SK-N-SH (cell line): ENCODE results near the gene GAS2L2. TPM values are rescaled to one million over a fixed set of nuclear protein-coding genes. Genes with fewer than 3 reads are reported as not detected.

ENCODE experiments used
- CTCF ChIA-PET: fragments of 300-600, 350-600 bp; formaldehyde crosslinking; extraction: SDS; loops from one replicate; lab custom pipeline; 2021; lab: Yijun Ruan, JAX
- POLR2A ChIA-PET: fragments of 350-600 bp; sonication (Branson Sonifier 250); formaldehyde crosslinking; extraction: SDS; loops from one replicate; lab custom pipeline; 2020; ENCODE audit warnings: antibody characterized with exemption, inconsistent platforms; lab: Yijun Ruan, JAX
- DNase-seq: peaks from one replicate; pipeline ENCODE4 v3.0.0; 2012
- H2AFZ ChIP-seq: fragments of 200-600 bp; sonication (generic); 2 replicates; pipeline ENCODE4 v1.8.1; 2016; ENCODE audit warnings: antibody characterized with exemption, mild to moderate bottlenecking, low read depth
- H3F3A ChIP-seq: fragments of 200-600 bp; sonication (generic); replicated peaks from 2 replicates; pipeline ENCODE3; 2016; ENCODE audit warnings: antibody characterized with exemption, mild to moderate bottlenecking; ENCODE audit not compliant: insufficient read depth
- H3K27ac ChIP-seq, 2 experiments: fragments of 200-500 bp in 1 of 2; fragments of 200-600 bp in 1 of 2; sonication (Bioruptor generic) in 1 of 2; sonication (generic), shearing (Covaris generic) in 1 of 2; 2 replicates each; pipeline versions ENCODE4 v1.5.1 to v1.6.1; 2014 to 2016; ENCODE audit warnings: low read depth in 2 of 2, inconsistent platforms in 1 of 2, low read length in 1 of 2, mild to moderate bottlenecking in 1 of 2, mixed read lengths in 1 of 2
- H3K27me3 ChIP-seq: fragments of 200-600 bp; sonication (generic), shearing (Covaris generic); 2 replicates; pipeline ENCODE4 v1.6.1; 2016; ENCODE audit warnings: mixed run types; ENCODE audit not compliant: insufficient read depth
- H3K36me3 ChIP-seq, 2 experiments: fragments of 200-500 bp in 1 of 2; fragments of 200-600 bp in 1 of 2; sonication (Bioruptor generic) in 1 of 2; sonication (generic) in 1 of 2; replicated peaks in 1 of 2; 2 replicates each; pipeline versions ENCODE3 to v1.5.1; 2014 to 2016; ENCODE audit warnings: low read length in 1 of 2, mild to moderate bottlenecking in 1 of 2; ENCODE audit not compliant: insufficient read depth in 2 of 2, control insufficient read depth in 1 of 2
- H3K4me1 ChIP-seq, 2 experiments: fragments of 200-500 bp in 1 of 2; fragments of 200-600 bp in 1 of 2; sonication (Bioruptor generic) in 1 of 2; sonication (generic), shearing (Covaris generic) in 1 of 2; 2 replicates each; pipeline versions ENCODE4 v1.5.1 to v1.6.1; 2014 to 2016; ENCODE audit warnings: low read depth in 1 of 2, low read length in 1 of 2, mixed run types in 1 of 2; ENCODE audit not compliant: insufficient read depth in 2 of 2, control insufficient read depth in 1 of 2
- H3K4me2 ChIP-seq: fragments of 200-600 bp; sonication (generic), shearing (Covaris generic); 2 replicates; pipeline ENCODE4 v1.6.1; 2017; ENCODE audit warnings: mixed run types
- H3K4me3 ChIP-seq, 2 experiments: fragments of 200-500 bp in 1 of 2; fragments of 200-600 bp in 1 of 2; sonication (Bioruptor generic) in 1 of 2; sonication (generic), shearing (Covaris generic) in 1 of 2; 2 replicates each; pipeline versions ENCODE4 v1.5.1 to v1.8.1; 2014 to 2016; ENCODE audit warnings: low read depth in 2 of 2, inconsistent platforms in 1 of 2, low read length in 1 of 2, mild to moderate bottlenecking in 1 of 2, mixed read lengths in 1 of 2, moderate library complexity in 1 of 2
- H3K79me2 ChIP-seq: fragments of 200-600 bp; sonication (generic); 2 replicates; pipeline ENCODE4 v1.8.1; 2017; ENCODE audit warnings: mild to moderate bottlenecking; ENCODE audit not compliant: insufficient read depth
- H3K9ac ChIP-seq: fragments of 200-600 bp; sonication (generic); 2 replicates; pipeline ENCODE4 v1.6.1; 2017; ENCODE audit warnings: mixed run types
- H3K9me2 ChIP-seq: fragments of 200-600 bp; sonication (generic); 2 replicates; pipeline ENCODE4 v1.6.1; 2017; ENCODE audit warnings: mixed run types
- H3K9me3 ChIP-seq: fragments of 200-600 bp; sonication (generic); 2 replicates; pipeline ENCODE4 v1.6.1; 2017; ENCODE audit warnings: mixed run types, mild to moderate bottlenecking, moderate library complexity
- H4K20me1 ChIP-seq: fragments of 200-600 bp; sonication (generic); 2 replicates; pipeline ENCODE4 v1.6.1; 2017; ENCODE audit warnings: mild to moderate bottlenecking, mixed run types; ENCODE audit not compliant: insufficient read depth
- ELF1 ChIP-seq: IDR thresholded peaks from 2 replicates; pipeline ENCODE4 v1.4.0; 2012
- EP300 ChIP-seq, 2 experiments: IDR thresholded peaks; 2 replicates each; pipeline versions ENCODE4 v1.4.0 to v1.6.1; 2012; ENCODE audit warnings: borderline replicate concordance in 1 of 2, low read depth in 1 of 2, low read length in 1 of 2
- FOXM1 ChIP-seq: IDR thresholded peaks from 2 replicates; pipeline ENCODE4 v1.4.0; 2012; ENCODE audit warnings: low read depth, mild to moderate bottlenecking
- GABPA ChIP-seq: IDR thresholded peaks from 2 replicates; pipeline ENCODE4 v1.4.0; 2012; ENCODE audit warnings: low read depth, mild to moderate bottlenecking
- GATA2 ChIP-seq: sonication (generic); formaldehyde crosslinking; IDR thresholded peaks from 2 replicates; pipeline ENCODE4 v1.5.0; 2020; ENCODE audit warnings: mild to moderate bottlenecking, missing genetic modification reagents
- MEF2A ChIP-seq: IDR thresholded peaks from 2 replicates; pipeline ENCODE4 v1.4.0; 2012; ENCODE audit warnings: low read depth, borderline replicate concordance
- MXI1 ChIP-seq: IDR thresholded peaks from 2 replicates; pipeline ENCODE4 v1.6.1; 2012; ENCODE audit warnings: mild to moderate bottlenecking, low read depth, low read length, improper control_type of control experiment
- NRF1 ChIP-seq: IDR thresholded peaks from 2 replicates; pipeline ENCODE4 v1.6.1; 2012; ENCODE audit warnings: low read depth, mild to moderate bottlenecking, low read length
- PBX3 ChIP-seq: IDR thresholded peaks from 2 replicates; pipeline ENCODE4; 2012
- RCOR1 ChIP-seq: fragments of 150-350 bp; IDR thresholded peaks from 2 replicates; pipeline ENCODE4 v1.6.1; 2017; ENCODE audit warnings: antibody characterized with exemption, low read length
- RXRA ChIP-seq: IDR thresholded peaks from 2 replicates; pipeline ENCODE4 v1.4.0; 2012; ENCODE audit warnings: low read depth, mild to moderate bottlenecking, borderline replicate concordance
- SIN3A ChIP-seq: IDR thresholded peaks from 2 replicates; pipeline ENCODE4 v1.6.1; 2012; ENCODE audit warnings: low read depth, mild to moderate bottlenecking, low read length, moderate library complexity, borderline replicate concordance
- USF1 ChIP-seq: IDR thresholded peaks from 2 replicates; pipeline ENCODE4 v1.4.0; 2012; ENCODE audit warnings: low read depth, borderline replicate concordance
- USF2 ChIP-seq: fragments of 150-350 bp; IDR thresholded peaks from 2 replicates; pipeline ENCODE4 v1.6.1; 2017; ENCODE audit warnings: antibody characterized with exemption, low read length, low read depth, borderline replicate concordance
- ZBTB33 ChIP-seq: IDR thresholded peaks from 2 replicates; pipeline ENCODE4 v1.4.0; 2012; ENCODE audit warnings: low read depth, borderline replicate concordance
- WGBS: methylation state at CpG from one replicate; pipeline ENCODE4 v1.1.6; 2017; ENCODE audit warnings: low lambda C conversion rate; 5-methylcytosine and 5-hydroxymethylcytosine counted together
- polyA plus RNA-seq, 3 experiments: library from polyadenylated mRNA; depleted of rRNA; stranded (reverse); fragments of >200 nt; gene quantifications; 2 replicates each; pipeline ENCODE4 v1.2.3, GENCODE V29; 2012
- TF ChIP-seq, protein P1 (sequence below): fragments of 150-350 bp; IDR thresholded peaks from 2 replicates; pipeline ENCODE4 v1.6.1; 2016; ENCODE audit warnings: mild to moderate bottlenecking, low read depth, low read length
- TF ChIP-seq, protein P2 (sequence below): IDR thresholded peaks from 2 replicates; pipeline ENCODE4 v1.4.0; 2012; ENCODE audit warnings: low read depth

The GAS2L2 gene
- polyA plus RNA-seq, 1 of the 3 experiments (the other 2 are of a cell fraction), result not detected

GRCh38 chr17:35723735-35724134 lies 29.3 kb downstream of the GAS2L2 start:
- Histone ChIP-seq H3K79me2 (0 out of 2 replicates have a peak, but pooled peaks cover 5% of the 10 kb centered on the region), H3K9me3 (no peaks in the 10 kb centered on the region), H3F3A (peaks cover 15% of the 10 kb centered on the region), H3K4me2 (no peak overlapping the region), H4K20me1 (peaks cover 7% of the 10 kb centered on the region), H3K9ac (no peak overlapping the region), H3K4me1 (peaks cover 13 to 19% of the 10 kb centered on the region in 2 experiments; a peak in 3 of 4 replicates), H3K9me2 (no peaks in the 10 kb centered on the region), H3K27ac (no peak overlapping the region), H3K36me3 (peaks cover 40 to 61% of the 10 kb centered on the region in 2 experiments), H3K4me3 (no peak overlapping the region), H3K27me3 (no peaks in the 10 kb centered on the region), H2AFZ (no peak overlapping the region)
- TF ChIP-seq NRF1, result no peak
- no peak for TF ChIP-seq USF1
- no peak for TF ChIP-seq PBX3
- TF ChIP-seq, protein P1, sequence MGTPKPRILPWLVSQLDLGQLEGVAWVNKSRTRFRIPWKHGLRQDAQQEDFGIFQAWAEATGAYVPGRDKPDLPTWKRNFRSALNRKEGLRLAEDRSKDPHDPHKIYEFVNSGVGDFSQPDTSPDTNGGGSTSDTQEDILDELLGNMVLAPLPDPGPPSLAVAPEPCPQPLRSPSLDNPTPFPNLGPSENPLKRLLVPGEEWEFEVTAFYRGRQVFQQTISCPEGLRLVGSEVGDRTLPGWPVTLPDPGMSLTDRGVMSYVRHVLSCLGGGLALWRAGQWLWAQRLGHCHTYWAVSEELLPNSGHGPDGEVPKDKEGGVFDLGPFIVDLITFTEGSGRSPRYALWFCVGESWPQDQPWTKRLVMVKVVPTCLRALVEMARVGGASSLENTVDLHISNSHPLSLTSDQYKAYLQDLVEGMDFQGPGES, result no peak
- TF ChIP-seq SIN3A, result no peak
- no peak for TF ChIP-seq RXRA
- no peak for TF ChIP-seq RCOR1
- TF ChIP-seq MEF2A, result no peak
- no peak for TF ChIP-seq USF2
- TF ChIP-seq, protein P2, sequence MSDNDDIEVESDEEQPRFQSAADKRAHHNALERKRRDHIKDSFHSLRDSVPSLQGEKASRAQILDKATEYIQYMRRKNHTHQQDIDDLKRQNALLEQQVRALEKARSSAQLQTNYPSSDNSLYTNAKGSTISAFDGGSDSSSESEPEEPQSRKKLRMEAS, result no peak
- ChIA-PET CTCF (interaction anchor here (1.4 to 3.0 kb wide), 4 partner anchors 20 to 111 kb away, joined by 3 to 12 read pairs (median 10); no protein-coding TSS in a partner anchor), POLR2A (no interaction called here)
- 90% methylated on average over 2 of the region's 2 CpGs for WGBS
- no peak for DNase-seq

GRCh38 chr17:35717475-35717874 lies 35.6 kb downstream of the GAS2L2 start:
- peaks cover 22 to 37% of the 10 kb centered on the region in 2 experiments for H3K4me1 ChIP-seq
- H3K9me3 ChIP-seq, result no peaks in the 10 kb centered on the region
- no peak for TF ChIP-seq GABPA
- no peak for TF ChIP-seq ZBTB33
- TF ChIP-seq GATA2, result peak; percentile 20; the same call in 1 of the 2 replicates
- no peak for TF ChIP-seq FOXM1
- TF ChIP-seq EP300 (IDR thresholded peaks at IDR 0.05; ENCODE audit: borderline replicate concordance in 1 of 2, low read depth in 1 of 2, low read length in 1 of 2), result peak in 1 of 2 experiments; percentile 54; a peak in 1 of 4 replicates
- TF ChIP-seq RCOR1, result peak; percentile 15; the same call in 1 of the 2 replicates
- TF ChIP-seq MXI1, result peak; percentile 34; the same call in 1 of the 2 replicates
- no peak for TF ChIP-seq ELF1
- TF ChIP-seq, all 33 proteins: peak for 4
- 0 out of 2 replicates have a peak, but pooled peaks cover 8% of the 10 kb centered on the region for H4K20me1 ChIP-seq
- H2AFZ ChIP-seq, result no peak overlapping the region
- H3K27ac ChIP-seq, result peak overlapping the region in 1 of 2 experiments; percentile 53; a peak in 1 of 4 replicates
- WGBS, result 60% methylated on average over 2 of the region's 2 CpGs
- peaks cover 5% of the 10 kb centered on the region; the same call in 1 of the 2 replicates for H3K79me2 ChIP-seq
- CTCF ChIA-PET, result interaction anchor here (0.8 to 4.8 kb wide), 4 partner anchors 9 to 30 kb away, joined by 3 to 28 read pairs (median 4); no protein-coding TSS in a partner anchor
- POLR2A ChIA-PET, result no interaction called here
- no peaks in the 10 kb centered on the region for H3K9me2 ChIP-seq
- no peak overlapping the region for H3K4me2 ChIP-seq
- peaks cover 18% of the 10 kb centered on the region for H3F3A ChIP-seq
- no peak for DNase-seq
- H3K27me3 ChIP-seq, result no peaks in the 10 kb centered on the region
- H3K9ac ChIP-seq, result no peak overlapping the region
- no peak overlapping the region for H3K4me3 ChIP-seq
- H3K36me3 ChIP-seq, result peaks cover 40 to 58% of the 10 kb centered on the region in 2 experiments
